ENCODE measurements around the gene MAP1LC3B2.

GRCh38 chr12:116603546-116604177, 44.5 kb downstream of the MAP1LC3B2 start:
- TF ChIP-seq NR2C2 (CRISPR knock-in tag; IDR thresholded peaks at IDR 0.05): no peak
- no peak for TF ChIP-seq PREB (CRISPR knock-in tag; IDR thresholded peaks at IDR 0.05; ENCODE audit: borderline replicate concordance)
- no peak for TF ChIP-seq MAX (CRISPR knock-in tag; IDR thresholded peaks at IDR 0.05)
- no peak for TF ChIP-seq USF2 (CRISPR knock-in tag; IDR thresholded peaks at IDR 0.05)
- TF ChIP-seq RELA (CRISPR knock-in tag; IDR thresholded peaks at IDR 0.05; ENCODE audit: borderline replicate concordance): no peak
- TF ChIP-seq CTCF (IDR thresholded peaks at IDR 0.05): no peak
- no peak for TF ChIP-seq ZNF317 (CRISPR knock-in tag; IDR thresholded peaks at IDR 0.05; ENCODE audit: borderline replicate concordance, low read depth)
- no peak for TF ChIP-seq ZNF425 (CRISPR knock-in tag; conservative IDR thresholded peaks at IDR 0.05)
- TF ChIP-seq CREB1 (CRISPR knock-in tag; IDR thresholded peaks at IDR 0.05): no peak

Data from WTC11 (cell line).